AG04450 (cell line): ENCODE data around the gene TNRC6B. TPM values are rescaled to one million over a fixed set of nuclear protein-coding genes. Genes with fewer than 3 reads are reported as not detected.

ENCODE experiments used
- CTCF ChIA-PET: fragments of 300-600, 350-600 bp; formaldehyde crosslinking; extraction: SDS; loops from one replicate; lab custom pipeline; 2022; ENCODE audit warnings: antibody characterized with exemption, inconsistent platforms; lab: Charles Lee
- POLR2A ChIA-PET: fragments of 350-600 bp; formaldehyde crosslinking; extraction: SDS; loops from one replicate; lab custom pipeline; 2021; ENCODE audit warnings: antibody characterized with exemption, inconsistent platforms; lab: Yijun Ruan, JAX
- DNase-seq: peaks from one replicate; pipeline ENCODE4 v3.0.0-alpha.2; 2011; ENCODE audit warnings: low read depth, low spot score
- H3K27ac ChIP-seq: one replicate; pipeline ENCODE4 v1.5.1; 2012; ENCODE audit warnings: low read depth, low read length, control low read depth
- H3K27me3 ChIP-seq: one replicate; pipeline ENCODE4 v1.6.0; 2012; ENCODE audit warnings: low read length; ENCODE audit not compliant: control insufficient read depth, insufficient read depth
- H3K4me3 ChIP-seq: 2 replicates; pipeline ENCODE4 v1.5.1; 2011; ENCODE audit warnings: mild to moderate bottlenecking, low read depth, low read length, control low read depth
- H3K9me3 ChIP-seq: 2 replicates; pipeline ENCODE4 v1.5.1; 2012; ENCODE audit warnings: low read length; ENCODE audit not compliant: control insufficient read depth, insufficient read depth
- CTCF ChIP-seq: IDR thresholded peaks from 2 replicates; pipeline ENCODE4 v1.5.1; 2011; ENCODE audit warnings: low read depth, low read length, control low read depth, inconsistent platforms
- polyA plus RNA-seq: library from polyadenylated mRNA; depleted of rRNA; stranded (reverse); fragments of >200 nt; gene quantifications from 2 replicates; pipeline ENCODE4 v1.2.3, GENCODE V29; 2011

TNRC6B gene
- polyA plus RNA-seq, 1 experiment = 6.6 TPM

- H3K9me3 ChIP-seq = peaks cover 2% of the 10 kb centered on the region; the same call in 1 of the 2 replicates
- no peak overlapping the region for H3K4me3 ChIP-seq
- DNase-seq = no peak
- no peaks in the 10 kb centered on the region for H3K27me3 ChIP-seq
- TF ChIP-seq CTCF = no peak
- CTCF ChIA-PET = interaction anchor here (1.1 kb wide), 1 partner anchor 34 kb away, joined by 3 read pairs; no protein-coding TSS in a partner anchor
- POLR2A ChIA-PET = no interaction called here
- no peak overlapping the region for H3K27ac ChIP-seq
Measured at GRCh38 chr22:40314041-40314440, 136.3 kb downstream of the TNRC6B start.

GRCh38 chr22:40320687-40321086 lies 143.0 kb downstream of the TNRC6B start:
- POLR2A ChIA-PET = no interaction called here
- TF ChIP-seq CTCF = no peak

GRCh38 chr22:40322021-40322420 lies 144.3 kb downstream of the TNRC6B start:
- CTCF ChIA-PET = no interaction called here
- POLR2A ChIA-PET = no interaction called here

More at GRCh38 chr22:40320687-40321086, 143.0 kb downstream of the TNRC6B start:
- CTCF ChIA-PET = no interaction called here
- DNase-seq = no peak
- H3K27ac ChIP-seq = no peak overlapping the region
- no peak overlapping the region for H3K4me3 ChIP-seq
- H3K9me3 ChIP-seq = peaks cover 2% of the 10 kb centered on the region; the same call in 1 of the 2 replicates
- H3K27me3 ChIP-seq = no peaks in the 10 kb centered on the region

GRCh38 chr22:40322818-40323447 lies 145.2 kb downstream of the TNRC6B start:
- H3K27me3 ChIP-seq = no peaks in the 10 kb centered on the region
- H3K27ac ChIP-seq = no peak overlapping the region
- no peak for DNase-seq
- no peak overlapping the region for H3K4me3 ChIP-seq
- CTCF ChIA-PET = no interaction called here
- TF ChIP-seq CTCF = no peak
- POLR2A ChIA-PET = interaction anchor here (0.7 kb wide), 1 partner anchor 10 kb away, joined by 4 read pairs; no protein-coding TSS in a partner anchor
- peaks cover 2% of the 10 kb centered on the region; the same call in 1 of the 2 replicates for H3K9me3 ChIP-seq

More at GRCh38 chr22:40322021-40322420, 144.3 kb downstream of the TNRC6B start:
- Histone ChIP-seq H3K9me3 (peaks cover 2% of the 10 kb centered on the region; the same call in 1 of the 2 replicates), H3K4me3 (no peak overlapping the region), H3K27me3 (no peaks in the 10 kb centered on the region), H3K27ac (peak overlapping the region; percentile 47)
- DNase-seq = no peak
- TF ChIP-seq CTCF = no peak

- Histone ChIP-seq H3K4me3 (no peak overlapping the region), H3K27ac (no peak overlapping the region), H3K27me3 (no peaks in the 10 kb centered on the region), H3K9me3 (no peaks in the 10 kb centered on the region; the same call in 1 of the 2 replicates)
- no peak for TF ChIP-seq CTCF
- CTCF ChIA-PET = interaction anchor here (0.5 kb wide), 1 partner anchor 22 kb away, joined by 4 read pairs; no protein-coding TSS in a partner anchor
- DNase-seq = no peak
- POLR2A ChIA-PET = interaction anchor here (0.7 kb wide), 1 partner anchor 10 kb away, joined by 4 read pairs; no protein-coding TSS in a partner anchor
Measured at GRCh38 chr22:40323681-40324171, 146.0 kb downstream of the TNRC6B start.
